Endometrium (tissue), 2 donors: ENCODE measurements around the gene COBL.

Experiments used
- FAIRE-seq: peaks from 2 replicates; lab custom pipeline; 2012; peaks lifted over from hg19 to GRCh38; lab: Jason Lieb, UNC
- donor health status: control.
- donor health status: control.

The COBL gene

GRCh38 chr7:51253157-51253556 is 63.5 kb downstream of the COBL start:
- no peak for FAIRE-seq

GRCh38 chr7:51251290-51251689 is 65.3 kb downstream of the COBL start:
- FAIRE-seq, result no peak

GRCh38 chr7:51250512-51250911 is 66.1 kb downstream of the COBL start:
- FAIRE-seq, result no peak

DNA sequence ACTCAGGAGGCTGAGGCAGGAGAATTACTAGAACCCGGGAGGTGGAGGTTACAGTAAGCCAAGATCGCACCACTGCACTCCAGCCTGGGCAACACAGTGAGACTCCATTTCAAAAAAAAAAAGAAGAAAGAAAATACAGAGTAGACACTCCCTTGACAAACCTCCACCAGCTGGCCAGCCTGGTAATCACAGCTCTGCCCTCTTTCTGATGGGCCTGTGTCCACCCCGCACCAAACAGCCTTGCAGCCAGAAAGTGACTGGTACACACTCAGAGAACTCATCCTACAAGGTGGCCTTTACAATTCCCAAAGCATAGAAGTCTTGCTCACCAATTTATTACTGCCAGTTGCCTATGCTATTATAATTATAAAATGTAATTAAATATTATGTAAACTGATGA is 66.6 kb downstream of the COBL start:
- no peak for FAIRE-seq

DNA sequence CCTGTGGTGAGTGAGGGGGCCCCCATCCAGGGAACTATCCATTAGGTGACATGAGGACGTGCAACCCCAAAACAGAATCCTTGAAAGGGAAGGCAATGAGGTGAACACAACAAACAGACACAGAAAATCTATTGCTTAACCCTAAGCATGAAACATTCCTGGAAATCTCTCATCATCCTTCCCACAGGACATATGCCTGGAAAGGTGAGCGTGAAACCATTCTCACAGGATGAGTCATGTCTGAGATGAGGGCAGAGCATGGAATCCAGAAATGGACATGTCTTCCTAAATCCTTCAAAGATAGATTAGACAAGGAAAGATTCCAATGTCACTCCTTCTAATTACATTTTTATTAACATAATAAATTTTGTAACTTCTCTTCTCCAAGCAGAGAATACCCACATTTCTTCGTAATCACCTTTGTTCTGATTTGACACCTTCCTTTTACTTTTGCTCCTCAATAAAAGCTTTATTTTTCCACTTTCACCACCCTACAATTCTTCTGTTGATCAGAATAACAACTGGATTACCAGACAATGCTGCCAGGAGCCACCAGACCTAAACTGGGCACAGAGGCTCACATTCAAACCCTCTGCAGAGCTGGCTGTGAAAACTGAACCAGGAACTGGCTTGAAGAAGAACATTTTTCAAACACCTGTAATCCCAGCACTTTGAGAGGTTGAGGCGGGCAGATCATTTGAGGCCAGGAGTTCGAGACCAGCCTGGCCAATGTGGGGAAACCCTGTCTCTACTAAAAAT is 67.2 kb downstream of the COBL start:
- FAIRE-seq, result no peak

- no peak for FAIRE-seq
These were observed 70.1 kb downstream of the COBL start for GRCh38 chr7:51246258-51247245.

DNA sequence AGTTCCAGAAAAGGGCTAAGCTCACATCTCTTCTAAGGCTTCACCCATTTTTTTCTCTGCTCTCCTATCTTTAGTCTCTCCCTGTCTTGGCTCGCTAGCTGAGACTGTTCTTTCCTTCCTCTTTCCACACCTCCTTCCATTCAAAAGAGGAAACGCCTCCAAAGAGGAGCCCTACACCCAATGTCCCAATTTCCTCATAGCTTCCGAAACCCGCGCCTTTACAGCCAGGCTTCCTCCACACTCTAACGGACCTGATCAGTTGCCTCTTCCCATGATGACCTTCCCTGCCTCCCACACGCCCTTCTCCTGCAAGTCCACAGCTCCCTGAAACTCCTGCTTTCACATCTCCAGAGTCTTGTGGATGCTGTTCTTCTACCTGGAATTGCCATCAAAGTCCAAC is 71.7 kb downstream of the COBL start:
- FAIRE-seq, result no peak

DNA sequence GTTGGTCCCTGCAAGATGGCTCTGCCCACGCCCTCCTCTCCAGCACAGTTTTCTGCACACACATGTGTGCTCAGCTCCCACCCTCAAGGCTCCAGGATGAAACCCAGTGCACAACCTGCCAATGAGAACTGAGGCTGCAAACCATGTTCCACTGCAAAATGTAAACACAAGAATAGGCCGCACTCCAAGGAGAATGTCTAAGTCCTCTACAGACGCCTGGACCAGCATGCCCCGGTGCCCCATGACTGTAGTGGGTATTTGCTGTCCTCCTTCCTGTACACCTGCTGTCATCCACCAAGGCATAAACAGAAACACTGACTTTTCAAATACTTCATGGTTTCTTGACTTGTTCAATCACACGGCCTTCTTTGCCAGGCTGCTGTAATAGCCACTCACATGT is 72.6 kb downstream of the COBL start:
- FAIRE-seq, result no peak

DNA sequence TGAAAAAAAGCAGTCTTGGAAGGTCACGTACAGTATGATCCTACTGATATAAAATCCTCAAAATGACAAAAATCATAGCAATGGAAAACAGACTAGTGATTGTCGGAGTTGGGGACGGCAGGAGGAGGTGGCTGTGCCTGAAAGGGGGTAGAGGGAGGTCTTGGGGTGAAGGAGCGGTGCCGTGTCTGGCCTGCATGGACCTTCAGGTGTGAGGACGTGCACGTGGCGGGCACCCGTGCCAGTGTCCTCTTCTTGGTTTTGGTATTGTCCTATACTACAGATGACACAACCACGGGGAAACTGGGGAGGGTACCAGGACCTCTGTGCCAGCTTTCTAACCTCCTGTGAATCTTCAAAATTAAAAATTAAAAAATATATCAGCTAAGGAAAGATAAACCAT is 73.0 kb downstream of the COBL start:
- no peak for FAIRE-seq

- FAIRE-seq, result no peak
These were observed 73.6 kb downstream of the COBL start for GRCh38 chr7:51242881-51243518.

GRCh38 chr7:51242007-51242691 is 74.5 kb downstream of the COBL start:
- FAIRE-seq, result no peak

- FAIRE-seq, result no peak
These were observed 75.7 kb downstream of the COBL start for GRCh38 chr7:51240868-51241267.

DNA sequence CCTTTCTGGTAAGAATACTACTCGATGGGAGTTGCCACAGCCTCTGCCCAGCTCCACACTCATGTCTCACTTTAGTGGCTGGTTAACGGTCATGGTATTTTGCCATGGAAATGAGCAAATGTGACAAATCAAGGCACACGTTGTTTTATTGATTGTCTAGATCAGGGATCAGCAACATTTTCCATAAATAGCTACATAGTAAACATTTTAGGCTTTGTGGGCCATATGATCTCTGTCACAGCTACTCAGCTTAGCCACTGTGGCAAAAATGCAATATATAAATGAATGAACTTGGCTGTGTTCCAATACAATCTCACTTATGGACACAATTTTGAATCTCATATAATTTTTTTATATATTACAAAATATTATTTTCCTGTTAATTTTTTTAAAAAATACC is 76.9 kb downstream of the COBL start:
- FAIRE-seq, result no peak

DNA sequence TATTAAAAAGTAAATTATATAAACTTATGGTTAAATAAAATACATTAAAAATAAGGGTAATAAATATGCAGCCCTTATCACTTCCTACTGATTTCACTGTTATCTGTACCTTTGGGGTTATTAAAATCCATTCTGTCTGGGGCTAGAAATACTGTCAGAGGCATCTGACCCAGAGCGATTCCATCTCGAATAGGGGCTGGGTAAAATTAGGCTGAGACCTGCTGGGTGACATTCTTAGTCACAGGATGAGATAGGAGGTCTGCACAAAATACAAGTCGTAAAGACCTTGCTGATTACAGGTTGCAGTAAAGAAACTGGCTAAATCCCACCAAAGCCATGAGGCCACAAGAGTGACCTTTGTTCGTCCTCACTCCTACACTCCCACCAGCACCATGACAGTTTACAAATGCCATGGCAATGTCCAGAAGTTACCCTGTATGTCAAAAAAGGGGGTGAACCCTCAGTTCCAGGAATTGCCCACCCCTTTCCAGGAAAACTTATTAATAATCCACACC is 77.6 kb downstream of the COBL start:
- no peak for FAIRE-seq

DNA sequence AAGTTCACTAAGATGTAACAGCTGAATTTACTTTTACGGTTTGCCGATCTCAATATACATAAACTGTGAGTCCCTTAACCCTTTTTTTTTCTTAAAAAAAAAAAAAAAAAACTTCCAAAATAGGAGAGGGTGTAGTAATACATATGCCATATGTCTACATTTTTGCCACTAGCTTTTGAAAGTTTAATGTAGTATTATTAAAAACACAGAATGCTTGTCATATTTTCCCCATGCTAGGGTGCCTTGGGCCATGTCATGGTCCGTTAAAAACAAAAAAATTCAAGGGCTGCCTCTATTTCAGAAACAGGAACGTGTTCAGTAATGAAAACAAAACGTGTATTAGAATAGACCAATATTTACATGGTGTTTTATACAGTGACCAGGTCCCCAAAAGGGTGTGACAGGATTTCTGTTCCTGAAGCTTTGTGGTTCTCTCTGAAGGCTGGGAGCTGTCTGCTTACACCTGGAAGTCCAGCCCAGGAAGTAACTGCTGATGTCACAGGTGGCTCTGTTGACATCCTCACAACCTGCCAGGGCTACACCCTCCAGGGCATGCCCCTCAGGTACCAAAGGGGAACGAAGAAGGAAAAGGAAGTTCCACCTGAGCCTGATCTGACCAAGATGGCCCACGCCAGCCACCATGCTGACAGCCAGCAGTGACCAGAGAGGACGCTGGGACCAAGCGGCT is 79.0 kb downstream of the COBL start:
- no peak for FAIRE-seq

DNA sequence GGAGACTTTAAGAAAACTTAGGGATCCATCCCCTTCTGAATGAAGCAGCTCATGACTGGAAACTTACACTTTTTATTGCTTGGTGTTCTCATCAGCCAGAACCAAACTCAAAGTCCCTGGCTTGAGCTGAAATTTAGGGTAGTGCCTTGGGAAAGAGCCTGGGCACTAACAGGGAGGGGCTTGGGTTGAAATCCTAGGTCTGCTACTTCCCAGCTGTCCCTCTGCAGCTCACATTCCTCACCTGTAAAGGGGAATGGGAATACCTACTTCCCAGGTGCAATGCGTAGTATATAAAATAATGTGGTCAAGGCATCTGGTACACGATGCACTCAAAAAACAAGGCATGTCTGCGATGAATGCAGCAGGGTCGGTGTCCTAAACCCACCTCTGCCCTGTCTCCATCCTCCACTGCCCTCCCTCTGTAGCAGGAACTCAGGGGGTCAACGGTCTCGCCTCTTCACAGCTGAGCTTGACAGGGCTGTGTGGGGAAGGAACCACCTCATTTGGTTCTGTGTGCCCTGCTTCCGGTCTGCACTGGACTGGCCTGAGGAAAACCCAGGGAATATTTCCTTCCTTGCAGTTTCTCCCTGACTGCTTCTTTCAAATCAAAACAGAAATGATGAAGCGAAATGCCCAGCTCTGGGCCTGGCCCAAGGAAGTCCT is 80.0 kb downstream of the COBL start:
- no peak for FAIRE-seq

DNA sequence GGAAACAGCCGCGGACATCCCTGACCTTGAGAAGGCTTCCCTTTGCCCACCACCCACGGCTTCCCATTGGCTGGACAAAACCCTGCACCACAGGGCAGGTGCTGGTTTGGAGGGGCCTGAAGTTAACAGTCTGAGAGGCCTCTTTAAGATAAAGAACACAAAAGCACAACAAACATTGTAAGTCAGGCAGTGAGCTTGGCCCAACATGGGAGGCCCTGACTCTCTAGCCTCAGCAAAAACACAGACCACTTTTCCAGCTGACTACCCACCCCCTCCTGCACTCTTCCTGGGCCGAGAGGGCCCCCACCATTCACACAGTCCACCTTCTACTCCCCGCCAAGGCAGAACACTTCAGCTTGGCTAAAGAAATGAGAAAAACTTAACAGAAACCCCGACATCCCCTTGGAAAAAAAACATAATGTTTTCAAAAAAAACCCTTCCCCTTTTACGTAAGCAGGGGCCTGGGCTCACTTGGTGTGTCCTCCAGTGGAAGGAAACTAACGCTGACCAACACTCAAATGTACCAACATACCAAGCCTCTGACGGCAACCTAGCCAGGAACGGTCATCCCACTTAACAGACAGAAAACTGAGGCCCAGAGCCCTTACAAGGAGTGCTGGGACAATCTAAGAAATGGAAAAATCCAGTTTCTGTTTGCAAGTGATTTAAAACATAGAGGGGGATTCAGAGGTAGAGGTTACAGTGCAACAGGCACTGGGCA is 80.9 kb downstream of the COBL start:
- no peak for FAIRE-seq

- FAIRE-seq, result no peak
These were observed 81.8 kb downstream of the COBL start for GRCh38 chr7:51234609-51235308.

DNA sequence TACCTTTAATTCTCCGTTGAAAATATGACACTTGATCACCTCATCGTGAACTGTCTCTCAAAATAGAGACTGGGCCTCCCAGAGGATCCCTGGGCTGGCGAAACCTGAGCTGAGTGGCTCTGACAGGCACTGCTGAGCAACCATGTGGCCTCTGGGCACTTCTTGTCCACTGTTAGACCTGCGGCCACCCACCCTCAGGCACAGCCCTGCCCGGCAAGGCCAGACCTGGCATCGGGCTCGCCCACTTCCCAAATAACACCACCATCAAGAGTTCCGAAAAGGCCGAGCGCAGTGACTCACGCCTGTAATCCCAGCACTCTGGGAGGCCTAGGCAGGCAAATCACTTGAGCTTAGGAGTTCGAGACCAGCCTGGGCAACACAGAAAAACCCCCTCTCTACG is 82.5 kb downstream of the COBL start:
- no peak for FAIRE-seq

GRCh38 chr7:51233374-51233773 is 83.2 kb downstream of the COBL start:
- FAIRE-seq, result no peak
